ENCODE results near the gene LRMDA.

The LRMDA gene

DNA sequence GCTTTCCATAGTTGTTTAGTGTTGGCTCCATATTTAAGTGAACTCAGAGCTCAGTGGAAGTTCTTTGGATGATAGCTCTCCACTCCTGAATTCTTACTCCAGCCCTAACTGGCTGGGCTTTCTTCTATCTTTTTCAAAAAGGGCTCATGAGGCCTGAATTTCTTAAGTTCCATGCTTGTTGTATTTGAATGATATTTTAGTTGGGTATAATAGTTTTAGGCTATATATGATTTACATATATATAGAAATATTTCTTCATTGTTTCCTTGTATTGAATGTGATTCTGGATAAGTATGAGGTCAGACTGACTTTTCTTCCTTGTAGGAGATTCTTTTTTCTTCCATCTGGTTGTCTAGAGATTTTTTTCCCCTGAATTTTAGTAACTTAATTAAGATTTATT lies 843.5 kb downstream of the LRMDA start:
- DNase-seq (ENCODE audit: low spot score), result no peak

DNA sequence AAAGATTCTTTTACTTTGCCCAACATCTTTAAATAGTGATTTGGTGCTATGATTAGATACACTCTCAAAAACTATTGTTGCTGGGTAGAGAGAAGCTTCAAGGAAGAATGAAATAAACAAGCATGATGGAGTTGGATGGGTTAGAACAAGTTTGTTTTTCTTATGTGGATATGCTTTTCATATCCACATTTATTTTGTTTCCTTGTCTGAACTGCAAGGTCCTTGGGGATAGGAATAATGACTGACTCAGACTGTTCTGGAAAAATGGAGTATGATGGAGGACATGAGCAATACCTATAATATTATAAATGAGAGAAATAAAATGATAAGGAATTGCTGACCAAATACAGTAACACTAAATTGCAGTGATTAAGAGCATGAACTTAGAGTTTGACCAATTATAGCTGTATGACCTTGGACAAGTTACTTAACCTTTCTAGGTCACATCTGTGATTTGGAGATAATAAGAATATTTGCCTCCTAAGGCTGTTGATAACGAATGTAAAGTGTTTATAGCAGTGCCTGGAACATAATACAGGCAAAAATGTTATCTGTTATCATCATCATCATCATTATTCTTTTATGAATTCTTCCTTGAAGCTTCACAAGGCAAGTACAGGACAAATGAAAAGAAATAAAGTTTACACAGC lies 847.5 kb downstream of the LRMDA start:
- DNase-seq (ENCODE audit: low spot score), result no peak

DNA sequence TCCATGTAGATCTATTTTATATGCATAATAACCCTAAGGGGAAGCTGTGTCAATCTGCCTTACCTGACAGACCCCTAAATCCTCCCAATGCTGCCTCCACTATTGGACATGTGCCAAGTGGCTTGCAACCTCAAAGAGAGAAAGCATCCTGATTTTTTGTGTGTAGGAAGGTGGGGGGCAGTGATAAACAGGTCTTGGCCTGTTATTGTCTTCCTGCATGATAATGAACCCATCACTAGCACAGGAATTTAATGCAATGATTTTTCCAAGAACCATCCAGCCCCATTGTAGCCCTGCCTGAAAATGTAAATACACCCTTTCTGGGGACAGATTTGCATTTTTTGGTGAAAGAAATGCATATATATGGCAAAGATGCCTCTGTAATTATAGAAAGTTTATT lies 850.2 kb downstream of the LRMDA start:
- DNase-seq (ENCODE audit: low spot score), result no peak

DNA sequence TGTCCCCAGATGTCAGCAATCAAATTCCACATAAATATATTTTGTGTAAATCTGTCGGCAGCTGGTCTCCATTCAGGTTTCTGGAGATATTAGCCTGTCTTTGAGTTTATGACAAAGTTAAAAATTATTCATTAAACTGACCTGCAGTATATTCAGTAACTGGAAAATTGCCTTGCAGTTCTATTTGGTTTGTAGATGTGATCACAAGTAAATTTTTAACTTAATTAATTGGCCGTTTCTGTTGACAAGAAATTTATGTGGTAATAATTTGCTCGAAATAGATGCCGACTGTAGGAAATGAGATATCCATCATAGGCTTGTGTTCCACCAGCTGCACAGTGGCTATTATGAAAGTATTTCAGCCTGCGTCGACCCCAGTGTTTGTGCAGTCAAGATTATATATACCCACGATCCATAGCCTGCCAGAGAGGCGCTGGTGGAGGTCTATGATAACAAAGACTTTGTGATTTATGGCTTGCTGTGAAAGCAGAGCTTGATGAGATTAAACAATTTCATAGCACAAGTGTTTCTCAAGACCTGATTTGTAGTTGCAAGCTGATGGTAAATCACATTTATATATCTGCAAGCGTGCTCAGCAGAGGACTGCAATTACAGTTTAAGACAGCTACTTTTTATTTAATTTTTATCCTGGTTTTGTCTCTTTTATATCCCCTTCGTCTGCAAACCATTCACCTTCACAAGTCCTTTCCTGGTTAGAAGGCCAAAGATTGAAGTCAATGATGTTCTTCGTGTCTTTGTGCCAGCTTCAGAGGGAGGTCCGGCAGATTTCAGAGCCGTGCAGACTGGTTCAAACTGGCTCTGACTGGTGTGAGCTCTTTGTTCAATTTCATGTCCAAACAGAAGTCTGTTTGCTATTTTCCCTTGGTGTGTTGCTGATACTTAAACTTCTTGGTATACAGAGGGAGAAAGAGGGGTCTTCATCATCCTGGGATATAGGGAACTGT lies 850.9 kb downstream of the LRMDA start:
- no peak for DNase-seq (ENCODE audit: low spot score)

DNA sequence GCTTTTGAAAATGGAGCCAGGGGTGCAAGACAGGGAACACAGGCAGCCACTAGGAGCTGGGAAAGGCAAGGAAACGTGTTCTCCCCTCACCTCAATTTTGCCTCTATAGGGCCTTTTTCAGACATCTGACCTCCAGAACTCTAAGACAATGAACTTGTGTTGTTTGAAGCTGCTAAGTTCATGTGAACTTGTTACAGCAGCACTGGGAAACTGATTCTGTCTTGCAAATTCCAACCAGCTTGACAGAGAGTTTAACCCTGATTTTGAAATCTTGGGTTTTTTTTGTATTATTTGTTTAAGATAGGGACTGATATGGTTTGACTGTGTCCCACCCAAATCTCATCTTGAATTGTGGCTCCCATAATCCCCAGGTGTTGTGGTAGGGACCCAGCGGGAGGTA lies 852.9 kb downstream of the LRMDA start:
- no peak for DNase-seq (ENCODE audit: low spot score)

DNA sequence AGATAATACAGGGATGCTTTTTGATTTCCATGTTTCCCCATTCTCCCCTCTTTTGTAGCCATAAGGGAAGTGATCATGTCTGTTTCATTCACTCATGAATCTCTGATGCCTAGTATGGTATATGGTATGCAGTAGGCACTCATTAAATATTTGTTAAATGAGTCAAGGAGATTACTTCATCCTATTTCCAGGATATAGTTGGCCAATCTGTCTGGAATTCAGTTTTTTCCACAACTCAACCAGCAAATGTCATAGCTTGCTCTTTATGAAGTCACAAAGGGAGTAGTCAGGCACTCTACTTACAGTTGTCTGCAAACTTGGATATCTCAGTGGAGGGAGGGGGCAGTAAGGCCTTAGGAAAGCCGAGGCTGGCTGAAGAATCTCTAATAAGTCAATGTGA lies 853.6 kb downstream of the LRMDA start:
- DNase-seq (ENCODE audit: low spot score), result peak; percentile 71

DNA sequence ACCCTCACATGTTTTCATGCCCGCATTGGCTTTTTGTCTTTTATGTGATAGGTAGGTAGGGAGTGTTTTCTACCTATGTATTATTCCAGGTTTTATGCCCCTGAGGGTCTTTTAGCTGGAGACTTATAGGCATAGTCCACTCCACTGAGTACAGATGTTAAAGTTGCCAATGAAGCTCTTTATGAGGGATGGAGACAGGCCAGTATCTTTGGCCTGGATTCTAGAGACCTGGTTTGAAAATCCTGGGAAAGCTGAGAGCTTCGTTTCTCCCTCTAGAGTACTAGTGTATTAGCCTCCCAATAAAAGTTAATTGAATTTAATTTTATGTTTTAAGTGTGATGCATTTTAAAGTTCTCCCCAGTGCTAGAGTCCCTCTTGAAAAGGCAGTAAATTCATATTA lies 854.1 kb downstream of the LRMDA start:
- no peak for DNase-seq (ENCODE audit: low spot score)

DNA sequence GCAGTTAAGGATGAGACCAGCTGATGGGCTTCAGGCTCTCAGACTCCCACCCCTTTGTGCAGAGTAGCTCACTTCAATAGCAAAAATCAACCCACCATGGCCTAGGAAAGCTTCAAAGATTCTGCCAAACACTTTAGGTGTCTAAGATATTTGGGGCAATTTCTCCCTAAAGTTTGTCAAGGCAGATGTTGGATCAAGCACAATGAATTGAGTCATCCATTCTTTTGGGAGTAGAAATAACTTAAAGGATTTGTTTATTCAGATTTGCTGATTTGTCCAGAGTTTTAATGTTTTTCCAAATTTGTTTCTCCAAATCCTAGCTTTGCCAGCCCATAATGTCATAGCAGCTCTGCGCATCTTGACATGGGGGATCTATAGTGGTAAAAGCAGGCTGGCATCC lies 855.1 kb downstream of the LRMDA start:
- peak; percentile 14 for DNase-seq (ENCODE audit: low spot score)

DNA sequence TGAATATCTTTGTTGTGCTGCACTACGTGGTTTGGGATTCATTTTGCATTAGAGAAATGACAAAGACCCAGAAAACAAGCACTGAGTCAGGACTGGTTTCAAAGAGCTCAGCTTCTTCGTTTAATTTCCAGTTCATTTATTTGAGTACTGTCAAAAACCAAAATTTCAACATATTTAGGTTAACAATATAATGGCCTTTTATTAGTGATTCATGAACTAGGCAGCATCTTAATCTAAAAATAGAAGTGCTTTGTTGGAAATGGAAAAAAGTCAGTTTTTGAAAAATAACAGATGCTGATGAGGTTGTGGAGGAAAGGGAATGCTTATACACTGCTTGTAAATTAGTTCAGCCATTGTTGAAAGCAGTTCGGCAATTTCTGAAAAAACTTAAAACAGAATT lies 856.4 kb downstream of the LRMDA start:
- DNase-seq (ENCODE audit: low spot score), result peak; percentile 8

DNA sequence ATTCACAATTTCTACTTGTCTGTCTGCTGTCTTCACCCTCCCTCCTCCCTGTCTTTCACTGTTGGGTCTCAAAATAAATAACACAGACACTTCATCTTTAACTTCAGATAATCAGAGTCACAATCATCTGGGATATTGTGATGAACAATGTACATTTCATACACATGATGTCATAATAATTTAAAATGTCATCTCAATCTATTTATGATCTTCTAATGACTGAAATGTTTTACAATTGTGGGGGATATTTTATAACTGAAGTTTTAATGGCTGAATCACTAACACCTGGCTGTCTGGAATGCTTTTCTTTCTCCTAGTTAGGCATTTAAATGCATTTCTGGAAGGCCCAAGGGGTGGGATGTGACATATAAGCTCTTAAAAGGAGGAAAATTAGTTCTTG lies 859.8 kb downstream of the LRMDA start:
- no peak for DNase-seq (ENCODE audit: low spot score)

DNA sequence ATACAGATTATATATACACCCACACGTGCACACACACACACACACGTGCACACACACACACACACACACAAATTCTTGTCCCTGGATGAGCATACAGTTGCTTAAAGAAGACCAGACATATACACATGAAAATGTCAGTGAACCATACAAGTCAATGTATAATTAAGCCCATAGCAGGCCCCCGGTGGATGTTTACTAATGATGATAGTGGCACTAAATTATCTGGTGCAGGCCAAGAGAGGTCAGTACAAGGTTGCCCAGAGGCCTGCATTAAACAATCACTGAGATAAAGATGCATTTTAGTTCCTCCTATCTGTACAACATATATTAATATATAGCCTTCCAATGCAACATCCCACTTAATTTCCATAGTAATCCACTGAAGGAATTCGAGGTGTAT lies 860.5 kb downstream of the LRMDA start:
- DNase-seq (ENCODE audit: low spot score), result no peak

DNA sequence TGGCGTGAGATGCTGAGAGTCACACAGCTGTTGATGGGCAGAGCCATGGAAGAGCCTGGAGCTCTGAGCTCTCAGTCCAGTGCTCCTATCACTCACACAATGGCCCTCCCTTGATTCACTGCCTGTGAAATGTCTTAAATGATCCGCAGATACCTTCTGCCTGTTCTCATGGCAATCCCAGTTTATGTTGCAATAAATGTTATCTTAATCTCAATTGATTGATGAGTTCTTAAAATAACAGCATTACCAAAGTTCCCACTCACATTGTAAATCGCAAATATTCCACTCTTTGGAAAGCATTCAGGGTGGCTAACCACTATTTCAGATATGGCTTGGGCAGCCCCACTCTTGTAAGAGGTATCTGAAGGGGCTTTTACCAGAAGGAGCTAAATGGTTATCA lies 865.5 kb downstream of the LRMDA start:
- no peak for DNase-seq (ENCODE audit: low spot score)

DNA sequence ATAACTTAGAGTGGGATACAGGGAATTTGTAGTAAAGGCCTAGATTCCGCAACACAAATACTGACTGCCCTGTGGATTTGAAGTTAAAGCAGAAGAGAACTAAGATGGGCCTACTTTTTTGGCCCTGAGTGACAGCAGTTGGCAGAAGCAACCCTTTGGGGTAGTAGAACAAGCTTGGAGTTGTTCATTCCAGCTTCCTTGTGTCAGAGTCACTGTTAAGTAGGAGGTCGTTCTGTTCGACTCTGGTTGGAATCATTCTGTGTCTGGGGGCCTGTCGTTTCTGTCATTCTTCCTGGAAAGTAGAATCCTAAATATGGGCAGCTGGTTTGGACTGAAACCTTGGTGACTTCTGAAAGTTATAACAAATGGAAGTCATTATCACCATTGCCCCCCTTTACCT lies 865.9 kb downstream of the LRMDA start:
- no peak for DNase-seq (ENCODE audit: low spot score)

DNA sequence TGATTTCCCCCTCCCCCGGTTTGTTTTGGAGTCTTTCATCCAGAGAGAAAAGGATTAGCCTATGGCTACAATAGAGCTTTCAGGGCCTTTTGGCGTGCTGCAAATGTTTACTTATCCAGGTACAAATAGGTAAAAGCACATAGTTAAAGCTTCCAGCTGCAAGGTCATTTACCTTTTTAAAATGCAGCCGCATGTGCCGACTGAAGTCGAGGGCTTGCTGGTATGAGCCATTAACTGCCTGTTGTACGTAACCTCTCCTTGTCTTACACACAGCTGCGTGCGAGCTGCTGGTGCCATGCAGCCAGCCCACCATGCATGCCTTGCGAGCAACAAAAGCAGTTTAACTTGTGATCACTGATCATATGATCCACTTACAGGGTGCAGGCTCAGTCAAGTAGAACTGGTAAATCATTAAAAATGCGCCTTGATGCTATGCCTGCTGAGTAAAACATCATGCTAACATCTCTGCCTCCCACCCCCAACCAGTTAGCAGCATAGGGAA lies 866.4 kb downstream of the LRMDA start:
- no peak for DNase-seq (ENCODE audit: low spot score)

DNA sequence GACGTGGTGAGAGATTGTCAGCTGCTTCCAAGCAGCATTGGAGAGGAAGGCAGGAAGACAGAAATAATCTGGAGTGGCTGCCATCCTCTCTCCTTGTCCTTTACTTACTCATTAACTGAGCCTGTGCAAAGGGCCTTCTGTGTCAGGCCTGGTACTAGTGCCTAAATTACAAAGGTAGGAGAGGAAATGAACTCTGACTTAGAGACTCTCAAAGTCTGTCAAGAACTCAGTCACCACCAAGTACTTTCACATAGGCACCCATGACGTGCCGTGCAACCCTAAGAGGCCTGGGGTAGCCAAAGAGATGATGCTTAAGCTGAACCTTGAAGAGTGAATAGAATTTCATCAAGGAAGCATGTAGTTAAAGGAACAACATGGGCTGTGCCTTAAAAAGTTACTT lies 866.9 kb downstream of the LRMDA start:
- no peak for DNase-seq (ENCODE audit: low spot score)

DNA sequence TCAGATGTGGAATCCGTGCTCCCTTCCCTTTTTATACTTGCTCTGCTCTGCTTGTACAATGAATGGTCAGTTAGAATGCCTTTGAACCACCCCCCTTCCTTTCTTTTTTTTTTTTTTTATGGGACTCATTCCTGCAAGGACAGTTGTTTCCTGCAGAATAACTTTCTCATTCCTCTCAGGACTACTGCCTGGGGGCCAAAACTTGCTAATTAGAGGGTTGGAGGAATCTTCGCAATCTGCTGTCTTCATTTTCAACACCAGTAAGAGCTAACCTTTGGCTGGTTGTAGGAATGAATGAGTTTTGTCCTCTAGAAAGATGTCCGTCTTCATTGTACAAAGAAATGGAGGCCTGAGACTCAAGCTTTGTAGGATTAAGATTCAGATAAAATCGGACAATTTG lies 868.1 kb downstream of the LRMDA start:
- DNase-seq (ENCODE audit: low spot score), result no peak

DNA sequence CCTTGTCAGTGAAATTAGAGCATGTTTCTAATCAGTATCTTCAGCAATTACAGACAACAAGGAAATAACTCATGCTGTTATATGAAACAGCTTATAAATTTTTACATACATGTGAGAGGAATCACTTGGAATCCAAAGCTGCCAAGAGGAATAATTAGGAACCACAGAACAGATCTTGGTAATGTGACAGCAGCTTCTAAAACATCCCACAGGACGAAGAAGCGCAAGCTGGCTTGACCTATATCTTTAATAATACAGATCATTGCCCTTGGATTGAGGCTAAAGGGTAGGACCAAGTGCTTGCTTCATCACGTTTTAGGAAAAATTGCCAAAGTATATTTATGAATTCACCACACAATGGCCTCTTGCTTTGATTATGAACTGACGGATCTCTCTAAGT lies 869.8 kb downstream of the LRMDA start:
- no peak for DNase-seq (ENCODE audit: low spot score)

DNA sequence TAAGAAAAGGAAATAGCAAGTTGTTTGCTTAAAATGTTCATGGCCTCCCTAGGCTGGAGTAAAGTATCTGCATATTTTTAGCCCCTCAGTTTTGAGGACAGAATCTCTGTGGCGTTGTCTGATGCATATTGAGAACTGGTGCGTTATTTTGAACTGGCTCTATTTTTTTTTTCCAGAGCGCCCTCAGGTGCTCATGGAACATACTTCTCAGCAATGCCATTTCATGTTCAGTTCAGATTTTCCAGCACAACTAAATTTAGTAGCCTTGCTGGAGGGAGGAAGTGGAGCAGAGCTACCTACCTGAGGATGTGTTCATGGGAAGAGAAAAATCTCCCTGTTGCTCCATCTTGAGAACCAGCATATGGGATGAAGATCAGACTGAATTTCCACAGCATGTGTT lies 870.5 kb downstream of the LRMDA start:
- DNase-seq (ENCODE audit: low spot score), result no peak

DNA sequence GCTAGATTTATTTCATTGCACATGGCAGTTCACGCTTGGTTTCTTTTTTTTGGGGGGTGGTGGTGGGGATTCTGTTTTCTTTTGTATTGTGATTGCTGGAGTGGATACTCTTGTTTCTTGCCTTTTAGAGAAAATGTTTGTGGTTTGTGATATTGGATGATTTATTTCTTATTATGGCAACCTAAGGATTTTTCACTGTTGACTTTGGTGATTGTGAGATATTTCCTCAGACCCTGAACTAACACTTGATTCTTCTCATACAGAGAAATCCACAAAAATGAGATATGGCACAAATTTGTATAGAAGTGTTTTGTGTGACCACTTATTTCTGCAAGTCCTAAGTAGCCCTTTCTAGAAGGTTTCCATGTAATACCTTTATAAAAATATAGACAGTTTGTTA lies 871.1 kb downstream of the LRMDA start:
- no peak for DNase-seq (ENCODE audit: low spot score)

DNA sequence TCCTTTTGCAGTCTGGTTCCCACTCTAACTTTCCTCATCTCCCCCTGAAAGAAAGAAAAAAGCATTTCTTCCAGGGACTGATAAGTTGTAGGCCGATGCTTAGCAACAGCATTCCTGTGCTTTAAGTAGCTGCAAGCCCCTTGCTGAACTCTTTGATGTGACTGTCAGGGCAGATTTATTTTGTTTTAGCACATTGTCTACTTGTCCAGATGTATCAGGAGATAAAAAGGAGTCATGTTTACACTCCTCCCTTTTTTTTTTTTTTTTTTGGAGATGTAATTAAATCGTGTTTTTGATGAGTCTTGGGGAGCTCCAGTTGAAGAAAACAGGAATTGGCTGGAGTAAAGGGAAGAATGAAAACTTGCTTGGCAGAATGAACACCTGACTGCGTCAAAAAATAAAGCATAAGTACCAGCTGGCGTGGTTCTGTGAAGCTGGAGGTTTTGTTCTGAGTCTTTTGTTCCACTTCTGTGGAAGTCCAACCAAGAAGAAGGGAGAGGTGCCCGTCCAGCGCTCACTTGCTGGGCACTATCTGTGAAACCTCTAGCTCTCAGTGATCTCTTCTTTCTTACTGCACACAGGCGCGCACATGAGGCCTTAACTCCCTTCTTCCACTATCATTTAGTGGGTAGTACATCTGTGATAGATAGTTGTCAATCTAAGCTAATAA lies 871.7 kb downstream of the LRMDA start:
- peak; percentile 13 for DNase-seq (ENCODE audit: low spot score)

DNA sequence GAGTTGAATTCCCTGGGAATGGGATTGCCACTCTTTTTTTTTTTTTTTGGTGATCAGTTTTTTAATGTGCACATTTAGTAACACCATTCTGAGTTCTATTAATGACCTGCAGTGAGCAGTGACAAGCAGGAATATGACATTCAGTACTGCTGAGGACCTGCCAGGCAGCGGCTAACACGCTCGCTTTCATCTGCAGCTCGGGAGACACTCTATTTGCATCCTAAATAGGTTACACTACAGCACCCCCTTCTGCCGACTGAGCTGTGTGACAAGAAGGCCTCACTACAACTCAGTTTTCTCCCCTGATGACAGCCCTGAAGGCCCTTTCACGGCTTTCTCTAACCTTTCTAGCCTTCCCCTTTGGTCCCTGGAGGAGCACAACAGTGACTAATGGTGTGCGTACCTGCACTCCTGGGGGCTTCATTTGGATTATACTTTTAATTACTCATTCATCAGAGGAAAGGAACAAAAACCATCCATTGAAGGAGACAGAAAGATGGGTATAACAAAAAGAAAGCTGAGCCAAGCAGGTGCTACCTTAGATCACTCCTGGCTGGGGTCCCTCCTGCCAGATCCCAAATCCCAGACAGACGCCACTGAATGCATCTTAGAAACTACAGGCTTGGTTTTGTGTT lies 872.4 kb downstream of the LRMDA start:
- peak; percentile 80 for DNase-seq (ENCODE audit: low spot score)

DNA sequence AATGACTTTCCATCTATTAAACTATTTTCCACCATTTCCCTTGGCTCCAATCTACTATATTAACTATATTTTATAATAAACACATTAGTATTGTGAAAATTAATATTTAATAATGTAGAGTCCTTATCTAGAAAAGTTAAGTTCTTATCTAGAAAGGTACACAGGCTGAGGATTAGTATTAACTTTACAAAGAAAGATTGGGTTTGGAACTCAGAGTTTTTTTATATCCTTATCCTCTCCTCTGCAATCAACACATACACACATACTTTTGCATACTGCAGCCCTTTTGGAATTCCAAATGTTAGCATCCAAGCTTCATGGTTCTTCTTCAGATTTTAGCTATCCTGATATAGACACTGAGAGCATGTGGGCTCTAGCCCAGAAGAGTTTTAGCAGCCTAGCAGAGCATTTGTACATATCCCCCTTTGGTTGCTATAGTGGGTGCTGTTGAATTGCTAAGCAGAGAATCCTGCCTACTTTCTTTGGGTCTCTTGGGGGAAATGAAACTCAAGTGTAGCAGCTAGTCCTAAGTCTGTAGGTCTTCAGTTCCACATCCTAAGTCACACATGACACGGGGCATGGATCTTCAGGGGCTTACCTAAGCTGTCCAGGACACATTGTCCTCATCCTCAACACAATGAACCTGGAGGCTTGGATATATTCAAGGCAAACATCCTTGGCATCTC lies 874.6 kb downstream of the LRMDA start:
- no peak for DNase-seq (ENCODE audit: low spot score)
